GM12891 (cell line): ENCODE results near the gene GTF3C6.
"Not testable (repeated sequence)": the region's sequence is repeated elsewhere in the genome, so short reads cannot be mapped to it uniquely, and the experiment has no call there.

Source experiments
- DNase-seq: peaks from one replicate; pipeline ENCODE4 v3.0.0; 2011; ENCODE audit warnings: low spot score; ENCODE audit not compliant: insufficient read length
- FAIRE-seq: peaks from 2 replicates; lab custom pipeline; 2011; peaks lifted over from hg19 to GRCh38; lab: Jason Lieb, UNC
- PAX5 ChIP-seq: IDR thresholded peaks from 2 replicates; pipeline ENCODE4 v1.6.1; 2011; ENCODE audit warnings: low read length, moderate library complexity, mild to moderate bottlenecking; ENCODE audit not compliant: insufficient read depth, severe bottlenecking
- POLR2A ChIP-seq: IDR thresholded peaks from 2 replicates; pipeline ENCODE4 v1.6.1; 2011; ENCODE audit warnings: low read depth, low read length, control low read depth
- POLR2AphosphoS5 ChIP-seq: IDR thresholded peaks from 2 replicates; pipeline ENCODE4 v1.6.1; 2011; ENCODE audit warnings: low read depth, low read length, control low read depth
- POU2F2 ChIP-seq: IDR thresholded peaks from 2 replicates; pipeline ENCODE4 v1.6.1; 2011; ENCODE audit warnings: low read depth, mild to moderate bottlenecking, control low read depth, low read length, moderate library complexity
- SPI1 ChIP-seq: IDR thresholded peaks from 2 replicates; pipeline ENCODE4 v1.6.1; 2011; ENCODE audit warnings: low read depth, low read length, control low read depth
- TAF1 ChIP-seq: IDR thresholded peaks from 2 replicates; pipeline ENCODE4 v1.6.1; 2011; ENCODE audit warnings: low read depth, low read length, control low read depth

The GTF3C6 gene

GRCh38 chr6:111011360-111012142 is 53.0 kb downstream of the GTF3C6 start:
- DNase-seq: peak; percentile 30
- FAIRE-seq: peak; percentile 57
- TF ChIP-seq TAF1 (no peak), POLR2AphosphoS5 (no peak), PAX5 (no peak), POU2F2 (no peak), POLR2A (no peak), SPI1 (no peak)

DNA sequence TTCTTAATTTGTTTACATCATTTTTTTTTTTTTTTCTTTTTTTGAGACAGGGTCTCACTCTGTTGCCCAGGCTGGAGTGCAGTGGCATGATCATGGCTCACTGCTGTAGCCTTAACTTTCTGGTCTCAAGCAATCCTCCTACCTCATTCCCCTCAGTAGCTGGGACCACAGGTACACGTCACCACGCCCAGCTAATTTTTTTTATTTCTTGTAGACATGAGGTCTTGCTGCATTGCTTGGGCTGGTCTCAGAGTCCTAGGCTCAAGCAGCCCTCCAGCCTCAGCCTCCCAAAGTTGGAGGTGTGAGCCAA is 53.6 kb downstream of the GTF3C6 start:
- no peak for DNase-seq
- no peak for TF ChIP-seq POLR2AphosphoS5
- TF ChIP-seq SPI1: no peak
- no peak for TF ChIP-seq TAF1
- no peak for TF ChIP-seq POLR2A
- no peak for FAIRE-seq

DNA sequence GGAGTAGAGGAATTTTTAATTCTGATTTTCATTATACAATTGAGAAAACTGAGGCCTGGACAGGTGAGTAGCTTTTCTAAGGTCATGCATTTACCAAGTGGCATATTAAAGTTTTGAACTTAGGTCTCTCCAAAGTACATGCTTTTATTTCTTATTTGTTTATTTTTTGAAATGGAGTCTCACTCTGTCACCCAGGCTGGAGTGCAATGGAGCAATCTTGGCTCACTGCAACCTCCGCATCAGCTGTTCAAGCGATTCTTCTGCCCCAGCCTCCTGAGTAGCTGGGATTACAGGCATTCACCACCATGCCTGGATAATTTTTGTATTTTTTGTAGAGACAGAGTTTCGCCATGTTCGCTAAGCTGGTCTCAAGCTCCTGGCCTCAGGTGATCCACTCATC is 54.0 kb downstream of the GTF3C6 start:
- not testable (repeated sequence) for FAIRE-seq, DNase-seq

GRCh38 chr6:111013144-111013915 is 54.8 kb downstream of the GTF3C6 start:
- FAIRE-seq (no peak), DNase-seq (no peak)
- TF ChIP-seq TAF1: no peak
- TF ChIP-seq POU2F2: no peak
- no peak for TF ChIP-seq POLR2A
- TF ChIP-seq POLR2AphosphoS5: no peak
- no peak for TF ChIP-seq SPI1
- TF ChIP-seq PAX5: no peak

DNA sequence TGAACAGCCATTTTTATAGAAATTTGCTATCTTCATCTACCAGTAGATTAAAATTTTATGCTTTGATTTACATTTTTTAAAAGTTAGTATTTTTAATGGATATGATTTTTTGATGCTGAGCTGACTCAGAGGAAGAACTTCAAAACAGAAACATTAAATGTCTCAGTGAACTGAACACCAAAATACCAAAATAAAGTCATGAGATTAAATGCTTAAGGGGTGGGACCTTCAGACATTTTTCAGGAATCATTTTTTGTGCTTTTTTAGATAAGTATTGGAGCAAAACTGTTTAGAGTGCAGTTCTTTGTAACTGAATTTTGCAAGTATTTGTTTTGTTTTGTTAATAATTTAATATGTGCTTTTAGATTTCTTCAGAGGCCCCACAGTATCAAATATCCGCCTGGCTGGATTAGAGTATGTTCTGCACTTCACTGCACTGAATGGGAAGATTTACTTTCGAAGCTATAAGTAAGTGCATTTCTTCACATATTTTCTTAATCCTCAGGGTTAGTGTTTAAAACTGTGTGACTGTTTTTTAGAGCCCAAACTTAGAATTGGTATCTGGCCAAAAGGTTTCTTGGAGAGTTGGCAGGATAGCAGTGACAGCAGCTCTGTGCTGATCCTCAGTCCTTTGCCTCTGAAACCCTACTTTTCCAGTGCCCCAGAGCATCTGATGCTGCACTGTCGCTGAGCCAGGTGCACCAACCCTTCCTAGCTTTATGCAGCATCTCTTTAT is 57.1 kb downstream of the GTF3C6 start:
- TF ChIP-seq POLR2AphosphoS5 (no peak), POU2F2 (no peak), PAX5 (no peak), TAF1 (no peak), SPI1 (no peak), POLR2A (no peak)
- FAIRE-seq (no peak), DNase-seq (no peak)

- FAIRE-seq: not testable (repeated sequence)
Observed at GRCh38 chr6:111017241-111017640, 58.7 kb downstream of the GTF3C6 start.

More at GRCh38 chr6:111017241-111017640, 58.7 kb downstream of the GTF3C6 start:
- DNase-seq: not testable (repeated sequence)
